Heart left ventricle (tissue), 16 donors: ENCODE results near the gene TREH. TPM values are rescaled to one million over a fixed set of nuclear protein-coding genes. Genes with fewer than 3 reads are reported as not detected.
A peak's percentile ranks its signal among the peaks of the same experiment; 100 is the strongest.

ENCODE experiments used
- ATAC-seq, 4 donors: fragments of 200-7000 bp; cut with Tn5 transposase; one replicate each; pipeline ENCODE4 v1.9.1; 2020 to 2022; ENCODE audit warnings: moderate library complexity in 4 of 4, mild to moderate bottlenecking in 3 of 4, moderate number of reproducible peaks in 1 of 4
- DNase-seq, 5 donors: peaks; one replicate each; pipeline ENCODE4 v3.0.0-alpha.2; 2020
- H3K27ac ChIP-seq, 12 donors: fragments of 200-600 bp; sonication (generic) in 4 of 12; one replicate each; pipeline versions ENCODE4 v1.5.0 to v1.8.0; 2016 to 2022; ENCODE audit warnings: mild to moderate bottlenecking in 2 of 12
- H3K27me3 ChIP-seq, 9 donors: fragments of 200-600 bp; sonication (generic) in 2 of 9; one replicate each; pipeline versions ENCODE4 v1.5.1 to v1.8.0; 2016 to 2022; ENCODE audit warnings: mild to moderate bottlenecking in 3 of 9
- H3K36me3 ChIP-seq, 9 donors: fragments of 200-600 bp; sonication (generic) in 2 of 9; one replicate each; pipeline versions ENCODE4 v1.5.0 to v1.8.0; 2018 to 2022; ENCODE audit warnings: mild to moderate bottlenecking in 2 of 9
- H3K4me1 ChIP-seq, 12 donors: fragments of 200-600 bp; sonication (generic) in 4 of 12; one replicate each; pipeline versions ENCODE4 v1.5.0 to v1.8.0; 2016 to 2022; ENCODE audit warnings: mild to moderate bottlenecking in 3 of 12
- H3K4me3 ChIP-seq, 12 donors: fragments of 200-600 bp; sonication (generic) in 4 of 12; one replicate each; pipeline versions ENCODE4 v1.5.0 to v1.8.0; 2017 to 2022; ENCODE audit warnings: mild to moderate bottlenecking in 9 of 12, moderate library complexity in 4 of 12
- H3K9me3 ChIP-seq, 12 donors: fragments of 200-600 bp; sonication (generic) in 4 of 12; one replicate each; pipeline versions ENCODE4 v1.5.0 to v1.8.0; 2016 to 2022; ENCODE audit warnings: mild to moderate bottlenecking in 1 of 12
- POLR2A ChIP-seq, 2 donors: fragments of 450-650 bp; IDR thresholded peaks; one replicate each; pipeline ENCODE4 v1.6.1; 2017; ENCODE audit warnings: antibody characterized with exemption in 2 of 2, mild to moderate bottlenecking in 2 of 2, moderate library complexity in 2 of 2
- WGBS, 4 donors: extraction: QIAGEN DNeasy Blood & Tissue Kit in 2 of 4; methylation state at CpG; one replicate each; pipeline versions ENCODE4 v1.1.5 to v1.1.7; 2013 to 2018; 5-methylcytosine and 5-hydroxymethylcytosine counted together
- intact Hi-C, 10 donors: fragments of 100-400 bp; cut with DNase I; formaldehyde crosslinking; loops; one replicate each; pipeline versions ENCODE4 v1.11.1 to v1.14.2; 2022
- microRNA-seq, 4 donors: library from miRNA; unstranded; fragments of <30 nt; microRNA quantifications; one replicate each; pipeline versions ENCODE4 to v1.2.0, GENCODE V29; 2017 to 2020
- polyA plus RNA-seq, 2 donors: library from polyadenylated mRNA; stranded (reverse); fragments of 200-250 nt; gene quantifications; one replicate each; pipeline ENCODE4 v1.2.3, GENCODE V29; 2013
- total RNA-seq, 9 donors: library from RNA; depleted of rRNA in 2 of 9; stranded (reverse); fragments of >200 nt in 2 of 9; fragmentation: NEBNext Ultra II Directional in 3 of 9; extraction: Animal tissue kit (Norgen Biotek cat#: 25700) in 3 of 9; gene quantifications; one replicate each; pipeline versions ENCODE4 v1.1.0 to v1.2.4, GENCODE V29; 2016 to 2023
- TF ChIP-seq, protein P1 (sequence below), 12 donors: fragments of 200-600 bp; sonication (generic) in 4 of 12; IDR thresholded peaks; one replicate each; pipeline versions ENCODE4 v1.5.0 to v1.8.0; 2018 to 2022; ENCODE audit warnings: antibody characterized with exemption in 12 of 12, mild to moderate bottlenecking in 5 of 12
- donor health status: ischemic (EF 13 %, LVEDD 7.1; RV severe dilation, severe dysfunction).
- donor health status: healthy with polysubstance abuse.
- donor health status: DM: no; HTN: yes; CAD: no.
- donor health status: DM: no; HTN: no; CAD: no.
- donor health status: ischemic (EF 25% LVEDD 6.9; RV normal size, moderate dysfunction).
- donor health status: ischemic (EF 25% LVEDD 5.7; RV mildly dilated, moderate dysfunction).
- donor health status: healthy.
- donor health status: DM: yes; HTN: yes; CAD: no.
- donor health status: ischemic (EF 35%, LVEDD 5.7; RV mildly dilated, moderate dysfunction).
- donor health status: nonischemic (EF 11% LVEDD 7.7; RV severe dilation, severe dysfunction).
- donor health status: DM: yes; HTN: yes; CAD: no.
- donor health status: PGD.
- donor health status: ischemic (EF 29% LVEDD 5.4; RV normal size, mild dysfunction).
- donor health status: nonischemic (EF 23%, LVEDD 6.1; RV moderate dilation, normal function).

TREH gene
- total and polyA plus RNA-seq, 11 donors: 0.17 to 1.7 TPM; not detected in 9

DNA sequence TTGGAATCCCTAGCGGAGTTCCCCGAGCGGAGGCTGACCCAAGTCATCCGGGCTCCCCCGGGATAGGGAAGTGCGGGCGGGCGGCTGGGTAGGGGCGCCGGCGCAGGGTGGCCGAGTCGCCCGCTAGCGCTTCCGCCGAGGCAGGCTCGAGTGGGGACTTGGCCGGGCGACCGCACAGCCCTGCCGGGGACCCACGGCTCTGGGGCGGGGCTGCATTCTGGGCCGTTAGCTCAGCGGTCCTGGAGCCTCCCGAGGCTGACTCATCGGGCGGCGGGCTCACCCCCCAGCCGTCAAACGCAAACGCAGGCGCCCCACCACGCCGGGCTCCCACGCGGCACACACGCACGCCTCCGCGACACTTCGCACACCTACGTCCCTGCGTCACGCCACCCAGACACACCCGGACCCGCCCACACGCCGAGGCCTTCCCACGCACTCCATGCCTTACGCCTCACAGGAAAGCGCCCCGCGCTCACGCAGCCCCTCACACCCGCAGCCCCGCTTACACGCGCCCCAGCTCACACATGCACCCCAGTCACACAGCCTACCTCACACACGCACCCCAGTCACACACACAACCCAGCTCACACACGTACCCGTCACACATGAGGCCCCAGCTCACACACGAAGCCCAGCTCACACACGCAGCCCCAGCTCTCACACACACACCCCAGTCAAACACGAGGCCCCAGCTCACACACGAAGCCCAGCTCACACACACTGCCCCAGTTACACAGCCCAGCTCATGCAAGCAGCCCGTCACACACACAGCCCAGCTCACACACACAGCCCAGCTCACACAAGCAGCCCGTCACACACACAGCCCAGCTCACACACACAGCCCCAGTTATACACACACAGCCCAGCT is 70.9 kb downstream of the TREH start:
- peak overlapping the region; percentile 63 to 99 (median 82) for H3K4me3 ChIP-seq
- H3K27me3 ChIP-seq: peaks cover 0 to 18% (median 0%) of the 10 kb centered on the region in 9 donors
- H3K27ac ChIP-seq: peak overlapping the region; percentile 85 to 100 (median 95)
- H3K36me3 ChIP-seq: peaks cover 0 to 7% (median 4%) of the 10 kb centered on the region in 9 donors
- TF ChIP-seq POLR2A (IDR thresholded peaks at IDR 0.05): peak in 1 of 2 donors; percentile 49
- TF ChIP-seq, protein P1, sequence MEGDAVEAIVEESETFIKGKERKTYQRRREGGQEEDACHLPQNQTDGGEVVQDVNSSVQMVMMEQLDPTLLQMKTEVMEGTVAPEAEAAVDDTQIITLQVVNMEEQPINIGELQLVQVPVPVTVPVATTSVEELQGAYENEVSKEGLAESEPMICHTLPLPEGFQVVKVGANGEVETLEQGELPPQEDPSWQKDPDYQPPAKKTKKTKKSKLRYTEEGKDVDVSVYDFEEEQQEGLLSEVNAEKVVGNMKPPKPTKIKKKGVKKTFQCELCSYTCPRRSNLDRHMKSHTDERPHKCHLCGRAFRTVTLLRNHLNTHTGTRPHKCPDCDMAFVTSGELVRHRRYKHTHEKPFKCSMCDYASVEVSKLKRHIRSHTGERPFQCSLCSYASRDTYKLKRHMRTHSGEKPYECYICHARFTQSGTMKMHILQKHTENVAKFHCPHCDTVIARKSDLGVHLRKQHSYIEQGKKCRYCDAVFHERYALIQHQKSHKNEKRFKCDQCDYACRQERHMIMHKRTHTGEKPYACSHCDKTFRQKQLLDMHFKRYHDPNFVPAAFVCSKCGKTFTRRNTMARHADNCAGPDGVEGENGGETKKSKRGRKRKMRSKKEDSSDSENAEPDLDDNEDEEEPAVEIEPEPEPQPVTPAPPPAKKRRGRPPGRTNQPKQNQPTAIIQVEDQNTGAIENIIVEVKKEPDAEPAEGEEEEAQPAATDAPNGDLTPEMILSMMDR (IDR thresholded peaks at IDR 0.05): no peak
- peak; percentile 72 to 89 (median 88) for DNase-seq
- intact Hi-C loops: loop anchor here in 7 of 10 donors (1.0 to 10.0 kb wide), 4 partner anchors 36 to 51 kb away; partner anchors contain the start of gene ARCN1 (in 2 of the 7)
- H3K9me3 ChIP-seq: no peaks in the 10 kb centered on the region
- peak in 3 of 4 donors; percentile 36 to 60 (median 56) for ATAC-seq
- WGBS, 4 donors: 15 to 32% (median 21%) methylated on average over 40 to 69 of the region's 69 CpGs
- peaks cover 0 to 76% (median 50%) of the 10 kb centered on the region in 12 donors for H3K4me1 ChIP-seq

DNA sequence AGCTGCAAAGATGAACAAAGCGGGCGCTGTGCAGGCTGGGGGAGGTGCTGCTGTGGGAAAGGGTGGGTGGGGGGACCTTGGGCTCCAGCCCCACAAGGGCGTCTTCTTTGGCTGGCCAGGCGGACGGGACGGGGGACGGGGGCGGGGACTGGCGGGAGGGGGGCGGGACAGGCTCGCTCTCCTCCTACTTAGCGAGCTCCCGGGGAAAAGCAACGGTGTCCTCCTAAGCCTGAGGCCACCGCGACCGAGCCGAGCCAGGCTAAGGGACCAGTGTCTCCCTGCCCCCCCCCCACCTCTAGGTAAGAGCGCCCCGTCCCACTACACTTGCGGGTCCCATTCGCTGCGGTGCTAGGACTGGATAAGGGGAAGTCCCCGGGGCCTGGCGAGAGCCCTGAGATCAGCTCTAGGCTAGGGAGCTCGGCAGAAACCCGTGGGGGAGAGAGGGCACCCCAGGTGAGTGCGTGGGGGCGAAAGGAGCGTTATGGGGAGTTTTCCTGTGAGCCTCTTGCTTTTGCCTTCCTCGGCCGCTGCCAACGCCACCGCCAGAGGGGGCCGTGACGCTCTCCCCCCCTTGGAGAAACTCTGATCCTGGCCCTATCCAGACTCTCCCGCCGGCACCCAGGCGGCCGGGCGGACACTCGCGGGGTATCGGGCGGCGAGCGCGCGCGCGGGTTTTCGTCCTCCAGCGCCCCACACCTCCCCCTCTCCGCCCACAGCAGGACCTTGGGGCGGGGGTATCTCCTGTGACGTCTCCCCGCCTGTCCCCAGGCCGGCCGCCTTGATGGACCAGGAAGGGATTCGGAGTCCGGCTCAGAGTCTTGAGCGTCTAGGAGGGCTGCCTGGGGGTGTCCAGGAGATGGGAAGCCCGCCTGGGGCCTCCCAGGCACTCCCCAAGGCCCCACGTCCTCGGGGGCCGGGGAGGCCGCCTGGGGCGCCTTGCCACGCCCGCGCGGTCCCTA is 71.8 kb downstream of the TREH start, which contains the start of gene PHLDB1:
Gene PHLDB1, plus strand, starts transcription at position 215 of the 959 bp plus-strand sequence. CDS start 6,222 bp downstream, outside the sequence.
- Histone ChIP-seq H3K4me1 (peaks cover 0 to 76% (median 45%) of the 10 kb centered on the region in 12 donors), H3K36me3 (peaks cover 0 to 11% (median 2%) of the 10 kb centered on the region in 9 donors), H3K27me3 (peaks cover 0 to 18% (median 0%) of the 10 kb centered on the region in 9 donors), H3K4me3 (peak within 1 kb of the TSS; percentile 63 to 99 (median 82)), H3K9me3 (no peaks in the 10 kb centered on the region), H3K27ac (peak within 1 kb of the TSS; percentile 86 to 100 (median 95))
- DNase-seq: peak; percentile 81 to 86 (median 83)
- peak; percentile 12 to 54 (median 49) for ATAC-seq
- intact Hi-C loops: loop anchor here in 7 of 10 donors (1.0 to 10.0 kb wide), 5 partner anchors 15 to 52 kb away; partner anchors contain the start of gene ARCN1 (in 2 of the 7)
- TF ChIP-seq, protein P1 (IDR thresholded peaks at IDR 0.05): peak; percentile 37 to 67 (median 52)
- peak in 1 of 2 donors; percentile 68 for TF ChIP-seq POLR2A (IDR thresholded peaks at IDR 0.05)
- 0 to 7% (median 2%) methylated on average over 19 to 72 of the region's 72 CpGs for WGBS, 4 donors

Small RNA genes within 50 kb of the gene (microRNA-seq; reads per million reads assigned to microRNA genes)
- 0 to 0.96 (median 0.71) reads per million in 4 donors for gene MIR6716

Other genes starting within 250 kb of the TREH start
- 100 to 1,000 TPM in 1 of 9 donors, 10 to 100 TPM in 8; 16.5 to 117 (median 41.5) TPM for gene KMT2A, start 243.2 kb downstream of the TREH start, total RNA-seq
- 10 to 100 TPM in 1 of 2 donors, 1 to 10 TPM in 1; 9.9 to 17.6 TPM for gene KMT2A, start 243.2 kb downstream of the TREH start, polyA plus RNA-seq
- 1 to 10 TPM in 4 of 9 donors, under 1 TPM in 3, not detected in 2; 0.37 to 3.1 (median 1.1) TPM for gene TTC36, start 152.2 kb downstream of the TREH start, total RNA-seq
- gene TTC36, start 152.2 kb downstream of the TREH start, polyA plus RNA-seq: under 1 TPM in 1 of 2 donors, not detected in 1; 0.23 TPM
- gene TMEM25, start 148.5 kb downstream of the TREH start, total RNA-seq: 10 to 100 TPM in 5 of 9 donors, 1 to 10 TPM in 4; 7.3 to 26.8 (median 10.8) TPM
- gene TMEM25, start 148.5 kb downstream of the TREH start, polyA plus RNA-seq: 1 to 10 TPM; 3.9 to 6.9 TPM
- 10 to 100 TPM; 14.7 to 39.0 (median 21.7) TPM for gene IFT46, start 113.7 kb downstream of the TREH start, total RNA-seq
- 10 to 100 TPM; 22.9 to 29.1 TPM for gene IFT46, start 113.7 kb downstream of the TREH start, polyA plus RNA-seq
- 100 to 1,000 TPM in 4 of 9 donors, 10 to 100 TPM in 5; 87.6 to 127 (median 99.6) TPM for gene ARCN1, start 107.2 kb downstream of the TREH start, total RNA-seq
- 100 to 1,000 TPM in 1 of 2 donors, 10 to 100 TPM in 1; 53.1 to 107 TPM for gene ARCN1, start 107.2 kb downstream of the TREH start, polyA plus RNA-seq
- gene PHLDB1, start 72.0 kb downstream of the TREH start, total RNA-seq: 100 to 1,000 TPM in 7 of 9 donors, 10 to 100 TPM in 2; 86.0 to 124 (median 113) TPM
- 100 to 1,000 TPM; 104 to 129 TPM for gene PHLDB1, start 72.0 kb downstream of the TREH start, polyA plus RNA-seq
- 100 to 1,000 TPM in 8 of 9 donors, 10 to 100 TPM in 1; 83.7 to 166 (median 114) TPM for gene DDX6, start 111.5 kb upstream of the TREH start, total RNA-seq
- gene DDX6, start 111.5 kb upstream of the TREH start, polyA plus RNA-seq: 10 to 100 TPM; 29.4 to 30.7 TPM
- gene CXCR5, start 204.2 kb upstream of the TREH start, total RNA-seq: under 1 TPM in 1 of 9 donors, not detected in 8; 0.11 TPM
- under 1 TPM; 0.25 to 0.27 TPM for gene CXCR5, start 204.2 kb upstream of the TREH start, polyA plus RNA-seq
- gene BCL9L, start 246.3 kb upstream of the TREH start, total RNA-seq: 10 to 100 TPM; 33.4 to 80.3 (median 44.3) TPM
- gene BCL9L, start 246.3 kb upstream of the TREH start, polyA plus RNA-seq: 100 to 1,000 TPM in 1 of 2 donors, 10 to 100 TPM in 1; 28.0 to 102 TPM